Caco-2 (cell line): ENCODE measurements around the gene TP63. TPM values are rescaled to one million over a fixed set of nuclear protein-coding genes. Genes with fewer than 3 reads are reported as not detected.

Experiments
- BruUV-seq: library from RNA; stranded (reverse); fragments of 400-500 nt; replicated peaks from 2 replicates; lab custom pipeline; 2021; lab: Mats Ljungman, UMichigan
- CTCF ChIA-PET: fragments of 300-600 bp; sonication (Branson Sonifier 250); formaldehyde crosslinking; loops from one replicate; lab custom pipeline; 2022; ENCODE audit warnings: antibody characterized with exemption; lab: Charles Lee
- POLR2A ChIA-PET: fragments of 300-600 bp; sonication (Branson Sonifier 250); formaldehyde crosslinking; loops from one replicate; lab custom pipeline; 2022; ENCODE audit warnings: antibody characterized with exemption; lab: Charles Lee
- DNase-seq, 2 experiments: peaks; one replicate each; pipeline versions ENCODE4 v3.0.0 to v3.0.0-alpha.2; 2020 to 2022
- H3K27me3 ChIP-seq: replicated peaks from 2 replicates; pipeline ENCODE4 v1.6.0; 2011; ENCODE audit warnings: low read length; ENCODE audit not compliant: control insufficient read depth, insufficient read depth
- H3K36me3 ChIP-seq: 2 replicates; pipeline ENCODE4 v1.5.1; 2011; ENCODE audit warnings: low read length; ENCODE audit not compliant: control insufficient read depth, insufficient read depth
- H3K4me1 ChIP-seq: fragments of 250-450 bp; sonication (Bioruptor Pico); 2 replicates; pipeline ENCODE4 v1.5.1; 2020; ENCODE audit warnings: mild to moderate bottlenecking
- H3K4me3 ChIP-seq: 2 replicates; pipeline ENCODE4 v1.5.1; 2011; ENCODE audit warnings: low read depth, mild to moderate bottlenecking, control low read depth, low read length
- H3K9me3 ChIP-seq: fragments of 250-450 bp; sonication (Bioruptor Pico); 2 replicates; pipeline ENCODE4 v1.5.1; 2020; ENCODE audit warnings: mild to moderate bottlenecking, moderate library complexity
- H3K27ac Mint-ChIP-seq: one replicate; pipeline ENCODE4 v1.8.0; 2022; ENCODE audit warnings: mixed read lengths; ENCODE audit not compliant: unreplicated experiment
- H3K27me3 Mint-ChIP-seq: one replicate; pipeline ENCODE4 v1.8.0; 2022; ENCODE audit warnings: mixed read lengths; ENCODE audit not compliant: insufficient read depth, unreplicated experiment
- H3K36me3 Mint-ChIP-seq: one replicate; pipeline ENCODE4 v1.8.0; 2022; ENCODE audit warnings: mild to moderate bottlenecking, mixed read lengths; ENCODE audit not compliant: insufficient read depth, unreplicated experiment
- H3K4me1 Mint-ChIP-seq: one replicate; pipeline ENCODE4 v1.8.0; 2022; ENCODE audit warnings: low read depth, mixed read lengths; ENCODE audit not compliant: unreplicated experiment
- H3K4me3 Mint-ChIP-seq: one replicate; pipeline ENCODE4 v1.8.0; 2022; ENCODE audit warnings: mild to moderate bottlenecking, moderate library complexity, mixed read lengths; ENCODE audit not compliant: unreplicated experiment
- H3K9me3 Mint-ChIP-seq: one replicate; pipeline ENCODE4 v1.8.0; 2022; ENCODE audit warnings: mixed read lengths; ENCODE audit not compliant: unreplicated experiment
- intact Hi-C: fragments of 100-400 bp; cut with micrococcal nuclease; formaldehyde crosslinking; loops from one replicate; pipeline ENCODE4 v1.10.0; 2022; ENCODE audit not compliant: unreplicated experiment
- total RNA-seq: library from RNA; stranded (reverse); gene quantifications from 2 replicates; pipeline ENCODE4 v1.2.3, GENCODE V29; 2022
- TF ChIP-seq, protein P1 (sequence below), 2 experiments: fragments of 200-600 bp in 1 of 2; IDR thresholded peaks; 1 replicate in 1 of 2; 2 replicates in 1 of 2; pipeline versions ENCODE4 v1.5.1 to v1.8.0; 2011 to 2022; ENCODE audit warnings: antibody characterized with exemption in 1 of 2, control low read depth in 1 of 2, inconsistent platforms in 1 of 2, low read depth in 1 of 2, low read length in 1 of 2, mild to moderate bottlenecking in 1 of 2, moderate library complexity in 1 of 2; ENCODE audit not compliant: insufficient read depth in 1 of 2, severe bottlenecking in 1 of 2, unreplicated experiment in 1 of 2

The TP63 gene
- total RNA-seq, 1 experiment from 2014 or later: 1.2 TPM

DNA sequence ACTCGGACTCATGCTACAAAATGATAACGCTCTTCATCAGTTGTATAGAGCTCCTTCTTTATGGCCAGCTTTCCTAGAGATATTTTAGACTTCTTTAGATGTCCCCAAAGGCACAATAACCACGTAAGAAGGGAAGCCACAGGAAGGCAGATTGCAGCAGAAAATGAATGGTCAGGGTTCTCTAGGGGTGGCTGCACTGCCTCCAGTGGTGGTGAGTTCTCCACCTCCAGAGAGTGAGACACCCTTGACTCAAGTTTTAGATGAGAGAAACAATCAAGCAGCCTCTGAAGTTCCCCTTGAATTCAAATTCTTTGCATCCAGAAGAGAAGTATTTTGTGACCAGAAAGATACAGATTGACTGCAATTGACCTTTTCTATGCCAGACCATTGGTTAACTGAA lies 191.5 kb downstream of the TP63 start:
- Histone ChIP-seq H3K27me3 (no peaks in the 10 kb centered on the region), H3K4me1 (0 out of 2 replicates have a peak, but pooled peaks cover 10% of the 10 kb centered on the region), H3K9me3 (no peaks in the 10 kb centered on the region), H3K4me3 (no peak overlapping the region), H3K36me3 (no peaks in the 10 kb centered on the region)
- DNase-seq: no peak
- Mint-ChIP-seq H3K27ac (no peak overlapping the region), H3K9me3 (no peaks in the 10 kb centered on the region), H3K4me3 (no peak overlapping the region), H3K4me1 (peaks cover 6% of the 10 kb centered on the region), H3K27me3 (no peaks in the 10 kb centered on the region), H3K36me3 (no peaks in the 10 kb centered on the region)
- TF ChIP-seq, protein P1, sequence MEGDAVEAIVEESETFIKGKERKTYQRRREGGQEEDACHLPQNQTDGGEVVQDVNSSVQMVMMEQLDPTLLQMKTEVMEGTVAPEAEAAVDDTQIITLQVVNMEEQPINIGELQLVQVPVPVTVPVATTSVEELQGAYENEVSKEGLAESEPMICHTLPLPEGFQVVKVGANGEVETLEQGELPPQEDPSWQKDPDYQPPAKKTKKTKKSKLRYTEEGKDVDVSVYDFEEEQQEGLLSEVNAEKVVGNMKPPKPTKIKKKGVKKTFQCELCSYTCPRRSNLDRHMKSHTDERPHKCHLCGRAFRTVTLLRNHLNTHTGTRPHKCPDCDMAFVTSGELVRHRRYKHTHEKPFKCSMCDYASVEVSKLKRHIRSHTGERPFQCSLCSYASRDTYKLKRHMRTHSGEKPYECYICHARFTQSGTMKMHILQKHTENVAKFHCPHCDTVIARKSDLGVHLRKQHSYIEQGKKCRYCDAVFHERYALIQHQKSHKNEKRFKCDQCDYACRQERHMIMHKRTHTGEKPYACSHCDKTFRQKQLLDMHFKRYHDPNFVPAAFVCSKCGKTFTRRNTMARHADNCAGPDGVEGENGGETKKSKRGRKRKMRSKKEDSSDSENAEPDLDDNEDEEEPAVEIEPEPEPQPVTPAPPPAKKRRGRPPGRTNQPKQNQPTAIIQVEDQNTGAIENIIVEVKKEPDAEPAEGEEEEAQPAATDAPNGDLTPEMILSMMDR (IDR thresholded peaks at IDR 0.05; ENCODE audit: insufficient read depth in 1 of 2, low read depth in 1 of 2, low read length in 1 of 2, severe bottlenecking in 1 of 2, unreplicated experiment in 1 of 2): peak in 1 of 2 experiments; percentile 26
- ChIA-PET POLR2A (no interaction called here), CTCF (no interaction called here)
- intact Hi-C loops: no loop called here
- BruUV-seq: no TSS peak

DNA sequence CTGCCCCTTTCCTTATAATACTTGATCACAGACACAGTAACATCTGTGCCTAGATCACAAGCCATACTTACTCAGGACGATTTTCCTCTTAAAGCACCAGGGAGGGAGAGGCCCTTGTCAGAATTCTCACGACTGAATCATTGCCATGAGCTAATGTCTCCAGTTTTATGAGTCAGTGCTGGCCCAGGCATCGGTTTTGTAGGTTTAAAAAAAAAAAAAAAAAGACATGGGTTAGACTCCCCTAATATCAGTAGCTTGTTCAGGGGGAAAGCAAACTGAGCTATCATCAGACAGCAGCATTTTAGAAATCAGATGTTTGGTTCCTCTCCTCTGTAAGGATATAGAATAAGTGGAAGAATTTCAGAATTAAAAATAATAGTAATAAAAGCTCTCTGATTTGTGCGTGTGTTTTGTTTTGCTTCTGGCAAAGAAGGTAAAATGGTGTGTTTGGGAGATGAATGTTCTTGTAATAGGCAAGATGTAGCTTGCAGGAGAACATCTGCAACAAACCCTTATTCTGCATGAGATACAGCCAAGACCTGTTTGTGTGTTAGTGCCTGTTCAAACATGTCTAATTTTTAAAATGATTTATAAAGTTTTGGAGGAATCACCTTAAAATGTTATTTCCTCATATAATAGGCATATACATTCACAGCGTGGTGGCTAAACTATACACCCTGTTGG lies 193.6 kb downstream of the TP63 start:
- intact Hi-C loops: no loop called here
- H3K27ac Mint-ChIP-seq: no peak overlapping the region
- DNase-seq: no peak

DNA sequence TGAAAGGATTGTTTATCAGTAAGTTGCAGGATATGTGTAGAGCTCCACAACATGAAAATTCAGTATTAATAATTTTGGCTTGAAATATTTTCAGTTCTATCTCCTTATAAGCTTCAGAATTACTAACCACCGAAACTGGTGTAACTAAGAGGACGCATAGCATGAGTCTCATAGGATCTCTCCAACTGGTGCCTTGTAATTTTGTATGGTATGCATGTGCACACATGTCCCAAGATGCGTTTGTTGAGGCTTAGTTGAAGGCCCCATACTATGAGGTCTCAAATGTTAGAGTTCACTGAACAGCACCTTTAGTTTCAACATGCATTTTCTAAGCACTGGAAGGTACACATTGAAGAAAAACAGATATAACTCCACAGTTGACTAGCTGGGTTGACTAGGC lies 195.4 kb downstream of the TP63 start:
- no peak for DNase-seq
- intact Hi-C loops: no loop called here
- H3K4me1 ChIP-seq: 0 out of 2 replicates have a peak, but pooled peaks cover 10% of the 10 kb centered on the region
- TF ChIP-seq, protein P1 (IDR thresholded peaks at IDR 0.05; ENCODE audit: insufficient read depth in 1 of 2, low read depth in 1 of 2, low read length in 1 of 2, severe bottlenecking in 1 of 2, unreplicated experiment in 1 of 2): no peak
- no peak overlapping the region for H3K4me3 ChIP-seq
- POLR2A ChIA-PET: no interaction called here
- no peak overlapping the region for H3K27ac Mint-ChIP-seq
- CTCF ChIA-PET: interaction anchor here (0.6 kb wide), 1 partner anchor 350 kb away, joined by 4 read pairs; no protein-coding TSS in a partner anchor
- no peaks in the 10 kb centered on the region for H3K36me3 Mint-ChIP-seq
- BruUV-seq: no TSS peak
- H3K36me3 ChIP-seq: no peaks in the 10 kb centered on the region
- H3K9me3 Mint-ChIP-seq: no peaks in the 10 kb centered on the region
- no peaks in the 10 kb centered on the region for H3K27me3 ChIP-seq
- no peaks in the 10 kb centered on the region for H3K9me3 ChIP-seq
- H3K4me1 Mint-ChIP-seq: peaks cover 9% of the 10 kb centered on the region
- H3K4me3 Mint-ChIP-seq: no peak overlapping the region
- no peaks in the 10 kb centered on the region for H3K27me3 Mint-ChIP-seq

More for the DNA sequence above, 193.6 kb downstream of the TP63 start:
- no TSS peak for BruUV-seq
- no peaks in the 10 kb centered on the region for H3K36me3 ChIP-seq
- H3K27me3 Mint-ChIP-seq: no peaks in the 10 kb centered on the region
- H3K4me3 Mint-ChIP-seq: no peak overlapping the region
- no peak overlapping the region for H3K4me3 ChIP-seq
- peaks cover 9% of the 10 kb centered on the region for H3K4me1 Mint-ChIP-seq
- TF ChIP-seq, protein P1 (IDR thresholded peaks at IDR 0.05; ENCODE audit: insufficient read depth in 1 of 2, low read depth in 1 of 2, low read length in 1 of 2, severe bottlenecking in 1 of 2, unreplicated experiment in 1 of 2): no peak
- ChIA-PET CTCF (interaction anchor here (0.7 kb wide), 1 partner anchor 137 kb away, joined by 6 read pairs; no protein-coding TSS in a partner anchor), POLR2A (no interaction called here)
- H3K9me3 ChIP-seq: no peaks in the 10 kb centered on the region
- H3K36me3 Mint-ChIP-seq: no peaks in the 10 kb centered on the region
- 0 out of 2 replicates have a peak, but pooled peaks cover 10% of the 10 kb centered on the region for H3K4me1 ChIP-seq
- H3K9me3 Mint-ChIP-seq: no peaks in the 10 kb centered on the region
- no peaks in the 10 kb centered on the region for H3K27me3 ChIP-seq
